GM21717 (cell line): Measurements from ENCODE around the gene FETUB.
A peak's percentile ranks its signal among the peaks of the same experiment; 100 is the strongest.

Source experiments
- ATAC-seq: cut with Tn5 transposase; IDR thresholded peaks from one replicate; pipeline ENCODE4 v1.9.1; 2021; ENCODE audit warnings: mild to moderate bottlenecking, moderate library complexity; ENCODE audit not compliant: unreplicated experiment

FETUB gene

GRCh38 chr3:186612721-186613636 lies 27.2 kb upstream of the FETUB start, which contains the start of gene AHSG:
AHSG (plus strand) TSS chr3:186613060; CDS start chr3:186613142, 82 bp downstream.
- no peak for ATAC-seq

DNA sequence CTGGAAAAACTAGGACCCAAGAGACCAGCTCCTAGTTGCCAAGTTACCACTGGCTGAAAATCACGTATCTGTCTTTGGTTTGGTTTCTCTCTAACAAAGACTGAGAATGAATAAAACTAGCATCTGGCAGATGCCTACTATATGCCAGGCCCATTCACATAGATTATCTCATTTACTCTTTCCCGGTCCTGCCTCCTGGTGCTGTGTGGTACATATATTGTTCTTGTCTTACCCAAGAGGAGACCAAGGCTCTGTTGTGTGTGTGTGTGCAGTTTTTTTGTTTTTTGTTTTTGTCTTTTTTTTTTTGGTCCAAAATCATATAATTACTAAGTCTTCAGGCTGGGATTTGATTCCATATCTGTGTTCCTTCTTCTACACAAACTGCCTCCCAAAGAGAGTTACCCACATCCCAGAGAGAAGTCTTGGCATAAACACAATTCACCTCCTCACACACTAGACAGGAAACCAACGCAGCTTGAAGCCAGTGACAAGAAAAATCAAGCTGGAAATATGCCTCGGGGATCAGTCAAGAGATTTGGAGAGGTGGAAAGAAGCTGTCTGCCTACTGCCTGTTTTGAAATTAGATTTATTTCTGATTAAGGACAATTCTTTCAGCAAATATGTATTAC lies 26.4 kb upstream of the FETUB start:
- no peak for ATAC-seq

- no peak for ATAC-seq
Observed at GRCh38 chr3:186614266-186614596, 26.0 kb upstream of the FETUB start.

- peak; percentile 42 for ATAC-seq
Observed at GRCh38 chr3:186614597-186615483, 25.4 kb upstream of the FETUB start.

DNA sequence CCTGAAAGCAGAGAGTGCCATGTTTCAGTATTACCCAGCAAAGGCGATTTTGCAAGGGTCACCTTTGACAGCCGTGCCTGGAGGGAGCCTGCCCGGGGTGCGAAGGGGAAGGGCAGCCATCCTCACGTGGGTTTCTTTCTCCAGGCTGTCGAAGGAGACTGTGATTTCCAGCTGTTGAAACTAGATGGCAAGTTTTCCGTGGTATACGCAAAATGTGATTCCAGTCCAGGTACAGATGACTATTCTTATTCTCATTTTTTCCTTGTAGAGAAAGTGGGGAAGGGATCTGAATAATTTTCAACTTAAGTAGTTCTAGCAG lies 23.9 kb upstream of the FETUB start:
- no peak for ATAC-seq

- peak; percentile 96 for ATAC-seq
Observed at GRCh38 chr3:186617036-186617946, 22.9 kb upstream of the FETUB start.

DNA sequence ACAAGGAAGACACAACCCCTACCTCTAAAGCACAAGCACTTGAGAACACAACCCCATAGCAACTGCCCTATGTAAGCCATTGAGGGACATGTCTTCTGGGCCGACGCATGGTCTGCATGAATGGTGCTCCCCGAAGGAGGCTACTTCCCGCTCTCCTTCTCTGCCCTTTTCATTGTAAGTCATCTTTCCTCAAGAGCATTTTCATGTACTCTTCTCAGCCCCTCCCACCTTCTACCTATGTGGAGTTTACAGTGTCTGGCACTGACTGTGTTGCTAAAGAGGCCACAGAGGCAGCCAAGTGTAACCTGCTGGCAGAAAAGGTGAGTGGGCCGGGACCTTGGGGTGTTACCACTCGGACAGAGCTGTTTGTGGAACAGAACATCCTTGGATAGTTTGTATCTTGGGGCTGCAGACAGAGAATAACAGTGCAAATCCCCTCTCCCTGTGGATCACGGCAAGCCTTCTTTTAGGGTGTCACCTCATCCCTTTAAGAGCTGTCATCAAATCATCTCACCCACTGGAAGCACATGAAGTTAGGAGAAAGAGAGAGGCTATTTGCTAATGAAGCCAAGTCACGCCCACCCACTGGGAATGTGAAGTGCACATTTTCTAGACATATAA lies 21.8 kb upstream of the FETUB start:
- no peak for ATAC-seq

- no peak for ATAC-seq
Observed at GRCh38 chr3:186619787-186620212, 20.4 kb upstream of the FETUB start.

DNA sequence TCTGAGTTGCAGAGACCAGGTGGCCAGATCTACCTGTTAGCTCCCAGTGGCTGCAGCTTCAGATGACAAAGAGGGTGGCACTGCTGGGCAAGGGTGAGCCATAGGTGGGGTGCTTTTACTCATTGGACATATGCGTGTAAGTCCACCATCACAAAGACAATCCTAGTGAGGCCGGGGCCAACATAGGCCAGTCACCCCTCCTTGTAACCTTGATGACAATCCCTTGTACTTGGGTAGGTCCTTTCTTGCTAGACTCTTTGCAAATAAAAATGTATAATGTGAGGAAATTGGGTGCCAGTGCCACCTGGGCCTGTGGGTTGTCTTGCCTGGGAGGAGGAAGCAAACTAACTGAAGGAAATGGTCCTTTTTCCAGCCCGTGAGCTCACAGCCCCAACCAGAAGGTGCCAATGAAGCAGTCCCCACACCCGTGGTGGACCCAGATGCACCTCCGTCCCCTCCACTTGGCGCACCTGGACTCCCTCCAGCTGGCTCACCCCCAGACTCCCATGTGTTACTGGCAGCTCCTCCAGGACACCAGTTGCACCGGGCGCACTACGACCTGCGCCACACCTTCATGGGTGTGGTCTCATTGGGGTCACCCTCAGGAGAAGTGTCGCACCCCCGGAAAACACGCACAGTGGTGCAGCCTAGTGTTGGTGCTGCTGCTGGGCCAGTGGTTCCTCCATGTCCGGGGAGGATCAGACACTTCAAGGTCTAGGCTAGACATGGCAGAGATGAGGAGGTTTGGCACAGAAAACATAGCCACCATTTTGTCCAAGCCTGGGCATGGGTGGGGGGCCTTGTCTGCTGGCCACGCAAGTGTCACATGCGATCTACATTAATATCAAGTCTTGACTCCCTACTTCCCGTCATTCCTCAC lies 19.7 kb upstream of the FETUB start:
- ATAC-seq, result no peak

DNA sequence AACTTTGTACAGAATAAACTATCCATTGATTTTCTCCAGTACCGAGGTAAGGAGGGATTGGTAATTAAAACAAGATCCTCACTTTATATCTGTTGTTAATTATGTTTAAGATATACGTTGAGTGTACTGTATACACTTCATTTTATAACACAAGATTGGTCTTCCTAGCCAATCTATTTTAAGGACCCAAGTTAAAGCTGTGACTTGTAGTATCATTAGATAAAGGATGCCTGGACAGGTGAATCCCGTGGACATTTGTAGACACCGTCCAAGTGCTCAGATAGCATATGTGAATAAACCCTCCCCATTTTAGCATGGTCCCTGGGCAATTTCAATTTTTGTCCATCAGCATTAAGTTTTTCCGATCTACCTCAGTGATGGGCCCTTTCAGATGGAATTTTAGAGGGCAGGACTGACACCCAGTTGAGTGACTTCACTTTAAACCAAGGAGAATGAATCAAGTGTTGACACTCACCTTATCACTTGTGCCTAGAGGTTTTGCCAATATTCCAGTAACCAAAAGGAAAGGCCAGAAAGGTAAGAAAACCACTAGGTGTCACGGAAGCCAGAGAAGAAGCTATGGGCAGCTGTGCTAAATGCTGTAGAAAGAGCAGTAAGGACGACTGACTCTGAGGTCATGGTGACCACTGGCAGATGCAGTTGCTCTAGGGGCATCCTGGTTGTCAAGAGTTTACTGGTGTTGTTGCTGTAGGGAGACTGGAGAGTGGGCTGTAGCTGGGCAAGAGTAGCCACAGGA lies 18.1 kb upstream of the FETUB start:
- ATAC-seq, result no peak

GRCh38 chr3:186622651-186623310 lies 17.4 kb upstream of the FETUB start:
- ATAC-seq, result no peak

GRCh38 chr3:186624598-186624997 lies 15.6 kb upstream of the FETUB start:
- no peak for ATAC-seq

GRCh38 chr3:186625600-186626042 lies 14.6 kb upstream of the FETUB start:
- no peak for ATAC-seq

GRCh38 chr3:186626254-186626847 lies 13.8 kb upstream of the FETUB start:
- ATAC-seq, result no peak

GRCh38 chr3:186627852-186628414 lies 12.3 kb upstream of the FETUB start:
- no peak for ATAC-seq

DNA sequence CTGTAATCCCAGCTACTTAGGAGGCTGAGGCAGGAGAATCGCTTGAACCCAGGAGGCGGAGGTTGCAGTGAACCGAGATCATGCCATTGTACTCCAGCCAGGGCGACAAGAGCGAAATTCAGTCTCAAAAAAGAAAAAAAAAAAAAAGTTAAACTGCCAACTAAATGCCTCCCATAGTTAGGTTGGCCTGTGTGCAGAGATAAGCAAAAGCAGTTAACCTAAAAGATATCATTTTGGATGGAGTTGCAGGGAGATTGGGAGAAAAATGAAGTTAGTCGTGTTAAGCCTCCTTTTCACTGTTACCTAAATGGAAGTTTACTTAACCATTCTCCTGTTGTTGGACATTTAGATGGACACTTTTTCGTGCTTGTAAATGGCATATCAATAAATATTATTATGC lies 11.4 kb upstream of the FETUB start:
- ATAC-seq, result no peak
